ENCODE results near the gene WDR55.
"Not testable (repeated sequence)": the region's sequence is repeated elsewhere in the genome, so short reads cannot be mapped to it uniquely, and the experiment has no call there.

The WDR55 gene

GRCh38 chr5:140694276-140694675 is 29.6 kb downstream of the WDR55 start:
- TF ChIP-seq CTCF (IDR thresholded peaks at IDR 0.05; ENCODE audit: low read depth, low read length) = no peak
- Histone ChIP-seq H3K27ac (no peak overlapping the region), H3K36me3 (peaks cover 66% of the 10 kb centered on the region), H3K4me3 (ENCODE audit: low read depth, low read length) (no peak overlapping the region), H3K9me3 (ENCODE audit: severe bottlenecking) (no peaks in the 10 kb centered on the region), H3K27me3 (ENCODE audit: insufficient read depth, low read depth, severe bottlenecking) (no peaks in the 10 kb centered on the region)
- DNase-seq = no peak

- peaks cover 80% of the 10 kb centered on the region for H3K36me3 ChIP-seq
- no peak overlapping the region for H3K27ac ChIP-seq
- H3K27me3 ChIP-seq (ENCODE audit: insufficient read depth, low read depth, severe bottlenecking) = no peaks in the 10 kb centered on the region
- no peak overlapping the region for H3K4me3 ChIP-seq (ENCODE audit: low read depth, low read length)
- DNase-seq = no peak
- no peak for TF ChIP-seq CTCF (IDR thresholded peaks at IDR 0.05; ENCODE audit: low read depth, low read length)
- no peaks in the 10 kb centered on the region for H3K9me3 ChIP-seq (ENCODE audit: severe bottlenecking)
These were observed 32.3 kb downstream of the WDR55 start for GRCh38 chr5:140696891-140697492.

DNA sequence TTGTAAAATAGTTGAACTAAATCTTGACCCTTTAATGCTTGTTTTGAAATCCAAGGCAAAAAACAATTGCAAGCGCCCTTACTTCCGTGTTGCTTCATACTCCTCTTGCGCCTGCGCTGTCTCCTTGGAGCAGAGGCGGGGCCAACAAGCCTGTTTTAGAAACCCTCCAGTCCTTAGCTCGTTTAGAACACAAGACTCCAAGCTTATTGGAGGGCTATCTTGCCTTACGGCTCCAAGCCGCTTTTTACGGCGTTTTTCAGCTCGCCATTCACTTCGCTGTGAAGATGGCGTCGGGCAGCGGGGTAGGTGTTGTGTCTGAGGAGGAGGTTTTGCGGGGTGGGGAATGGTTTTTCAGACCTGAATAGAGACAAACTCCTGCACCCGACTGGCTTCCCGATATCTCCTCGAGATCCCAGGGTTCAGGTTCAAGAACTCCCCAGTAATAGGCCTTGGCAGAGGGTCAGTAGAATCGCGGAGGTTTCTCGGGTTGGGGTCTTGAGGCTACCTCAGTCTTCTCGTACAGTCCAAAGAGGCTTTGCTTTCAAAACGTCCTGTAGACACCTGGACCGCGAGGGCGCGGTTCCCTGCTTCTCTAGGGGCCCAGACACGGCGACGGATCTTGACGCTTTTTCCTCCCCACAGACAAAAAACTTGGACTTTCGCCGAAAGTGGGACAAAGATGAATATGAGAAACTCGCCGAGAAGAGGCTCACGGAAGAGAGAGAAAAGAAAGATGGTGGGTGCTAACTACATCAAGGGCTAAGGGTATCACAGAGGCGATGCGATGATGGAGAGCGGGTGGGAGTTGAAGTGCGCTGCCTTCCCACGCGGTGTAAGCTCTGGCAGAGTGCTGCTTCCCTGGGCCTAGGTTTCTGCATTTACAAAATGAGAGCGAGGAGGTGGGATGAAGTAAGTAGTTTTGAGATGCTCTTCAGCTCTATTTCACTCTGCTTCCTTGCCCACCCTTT is 35.8 kb downstream of the WDR55 start, which contains the start of gene ZMAT2:
ZMAT2 (plus strand) TSS at position 271 of the 968 bp plus-strand sequence; CDS start at position 285, 14 bp downstream.
- no peak for TF ChIP-seq CTCF (IDR thresholded peaks at IDR 0.05; ENCODE audit: low read depth, low read length)
- peak within 1 kb of the TSS; percentile 71 for H3K27ac ChIP-seq
- no peaks in the 10 kb centered on the region for H3K9me3 ChIP-seq (ENCODE audit: severe bottlenecking)
- H3K4me3 ChIP-seq (ENCODE audit: low read depth, low read length) = peak within 1 kb of the TSS; percentile 81
- DNase-seq = peak; percentile 94
- H3K27me3 ChIP-seq (ENCODE audit: insufficient read depth, low read depth, severe bottlenecking) = no peaks in the 10 kb centered on the region
- peaks cover 90% of the 10 kb centered on the region for H3K36me3 ChIP-seq

DNA sequence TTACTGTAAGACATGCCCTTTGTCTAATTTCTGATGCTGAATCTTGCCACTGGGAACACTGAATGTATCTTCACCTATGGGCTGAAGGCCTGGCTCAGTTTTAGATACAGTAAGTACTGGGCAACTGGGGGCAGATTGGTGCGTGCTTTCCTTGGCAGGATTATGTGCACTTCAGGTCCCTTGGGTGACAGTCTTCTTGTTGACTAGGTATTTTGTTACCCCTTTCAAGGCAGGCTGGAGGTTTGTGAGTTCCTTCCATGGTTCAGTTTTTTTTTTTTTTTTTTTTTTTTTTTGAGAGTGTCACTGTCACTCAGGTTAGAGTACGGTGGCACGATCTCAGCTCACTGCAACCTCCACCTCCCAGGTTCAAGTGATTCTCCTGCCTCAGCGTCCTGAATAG is 43.1 kb downstream of the WDR55 start:
- no peak for TF ChIP-seq CTCF (IDR thresholded peaks at IDR 0.05; ENCODE audit: low read depth, low read length)
- no peak overlapping the region for H3K27ac ChIP-seq

DNA sequence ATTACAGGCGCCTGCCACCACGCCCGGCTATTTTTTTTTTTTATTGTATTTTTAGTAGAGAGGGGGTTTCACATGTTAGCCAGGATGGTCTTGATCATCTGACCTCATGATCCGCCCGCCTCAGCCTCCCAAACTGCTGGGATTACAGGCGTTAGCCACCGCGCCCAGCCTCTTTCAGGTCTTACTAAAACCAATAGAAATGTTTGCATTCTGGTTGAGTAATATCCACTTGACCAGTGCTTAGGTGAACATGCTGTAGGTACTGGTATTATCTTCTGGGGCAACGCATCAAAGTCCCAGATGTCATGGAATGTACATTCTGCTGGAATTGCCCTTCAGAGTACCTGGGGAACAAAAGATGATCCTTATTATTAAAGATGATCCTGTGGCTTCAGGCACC is 44.1 kb downstream of the WDR55 start:
- not testable (repeated sequence) for H3K27ac ChIP-seq; H3K4me3 ChIP-seq (ENCODE audit: low read depth, low read length); H3K27me3 ChIP-seq (ENCODE audit: insufficient read depth, low read depth, severe bottlenecking); DNase-seq; H3K9me3 ChIP-seq (ENCODE audit: severe bottlenecking)
- H3K36me3 ChIP-seq = peaks cover 30% of the 10 kb centered on the region

More for the DNA sequence above, 43.1 kb downstream of the WDR55 start:
- Histone ChIP-seq H3K4me3 (ENCODE audit: low read depth, low read length) (no peak overlapping the region), H3K27me3 (ENCODE audit: insufficient read depth, low read depth, severe bottlenecking) (no peaks in the 10 kb centered on the region), H3K9me3 (ENCODE audit: severe bottlenecking) (no peaks in the 10 kb centered on the region), H3K36me3 (peaks cover 40% of the 10 kb centered on the region)
- no peak for DNase-seq

GRCh38 chr5:140710899-140711552 is 46.3 kb downstream of the WDR55 start:
- TF ChIP-seq CTCF (IDR thresholded peaks at IDR 0.05; ENCODE audit: low read depth, low read length) = no peak
- H3K27ac ChIP-seq = no peak overlapping the region
- H3K36me3 ChIP-seq = peaks cover 11% of the 10 kb centered on the region
- no peaks in the 10 kb centered on the region for H3K9me3 ChIP-seq (ENCODE audit: severe bottlenecking)
- H3K4me3 ChIP-seq (ENCODE audit: low read depth, low read length) = no peak overlapping the region
- no peak for DNase-seq
- no peaks in the 10 kb centered on the region for H3K27me3 ChIP-seq (ENCODE audit: insufficient read depth, low read depth, severe bottlenecking)

Measured in WERI-Rb-1 (cell line).